Heart left ventricle (tissue), 16 donors: Measurements from ENCODE around the gene PAK4. TPM values are rescaled to one million over a fixed set of nuclear protein-coding genes. Genes with fewer than 3 reads are reported as not detected.

Experiments used
- ATAC-seq, 4 donors: fragments of 200-7000 bp; cut with Tn5 transposase; one replicate each; pipeline ENCODE4 v1.9.1; 2020 to 2022; ENCODE audit warnings: moderate library complexity in 4 of 4, mild to moderate bottlenecking in 3 of 4, moderate number of reproducible peaks in 1 of 4
- DNase-seq, 5 donors: peaks; one replicate each; pipeline ENCODE4 v3.0.0-alpha.2; 2020
- H3K27ac ChIP-seq, 12 donors: fragments of 200-600 bp; sonication (generic) in 4 of 12; one replicate each; pipeline versions ENCODE4 v1.5.0 to v1.8.0; 2016 to 2022; ENCODE audit warnings: mild to moderate bottlenecking in 2 of 12
- H3K27me3 ChIP-seq, 9 donors: fragments of 200-600 bp; sonication (generic) in 2 of 9; one replicate each; pipeline versions ENCODE4 v1.5.1 to v1.8.0; 2016 to 2022; ENCODE audit warnings: mild to moderate bottlenecking in 3 of 9
- H3K36me3 ChIP-seq, 9 donors: fragments of 200-600 bp; sonication (generic) in 2 of 9; one replicate each; pipeline versions ENCODE4 v1.5.0 to v1.8.0; 2018 to 2022; ENCODE audit warnings: mild to moderate bottlenecking in 2 of 9
- H3K4me1 ChIP-seq, 12 donors: fragments of 200-600 bp; sonication (generic) in 4 of 12; one replicate each; pipeline versions ENCODE4 v1.5.0 to v1.8.0; 2016 to 2022; ENCODE audit warnings: mild to moderate bottlenecking in 3 of 12
- H3K4me3 ChIP-seq, 12 donors: fragments of 200-600 bp; sonication (generic) in 4 of 12; one replicate each; pipeline versions ENCODE4 v1.5.0 to v1.8.0; 2017 to 2022; ENCODE audit warnings: mild to moderate bottlenecking in 9 of 12, moderate library complexity in 4 of 12
- H3K9me3 ChIP-seq, 12 donors: fragments of 200-600 bp; sonication (generic) in 4 of 12; one replicate each; pipeline versions ENCODE4 v1.5.0 to v1.8.0; 2016 to 2022; ENCODE audit warnings: mild to moderate bottlenecking in 1 of 12
- CTCF ChIP-seq, 12 donors: fragments of 200-600 bp; sonication (generic) in 4 of 12; IDR thresholded peaks; one replicate each; pipeline versions ENCODE4 v1.5.0 to v1.8.0; 2018 to 2022; ENCODE audit warnings: antibody characterized with exemption in 12 of 12, mild to moderate bottlenecking in 5 of 12
- POLR2A ChIP-seq, 2 donors: fragments of 450-650 bp; IDR thresholded peaks; one replicate each; pipeline ENCODE4 v1.6.1; 2017; ENCODE audit warnings: antibody characterized with exemption in 2 of 2, mild to moderate bottlenecking in 2 of 2, moderate library complexity in 2 of 2
- WGBS, 4 donors: extraction: QIAGEN DNeasy Blood & Tissue Kit in 2 of 4; methylation state at CpG; one replicate each; pipeline versions ENCODE4 v1.1.5 to v1.1.7; 2013 to 2018; 5-methylcytosine and 5-hydroxymethylcytosine counted together
- intact Hi-C, 10 donors: fragments of 100-400 bp; cut with DNase I; formaldehyde crosslinking; loops; one replicate each; pipeline versions ENCODE4 v1.11.1 to v1.14.2; 2022
- polyA plus RNA-seq, 2 donors: library from polyadenylated mRNA; stranded (reverse); fragments of 200-250 nt; gene quantifications; one replicate each; pipeline ENCODE4 v1.2.3, GENCODE V29; 2013
- total RNA-seq, 9 donors: library from RNA; depleted of rRNA in 2 of 9; stranded (reverse); fragments of >200 nt in 2 of 9; fragmentation: NEBNext Ultra II Directional in 3 of 9; extraction: Animal tissue kit (Norgen Biotek cat#: 25700) in 3 of 9; gene quantifications; one replicate each; pipeline versions ENCODE4 v1.1.0 to v1.2.4, GENCODE V29; 2016 to 2023
- donor health status: ischemic (EF 13 %, LVEDD 7.1; RV severe dilation, severe dysfunction).
- donor health status: healthy with polysubstance abuse.
- donor health status: DM: no; HTN: yes; CAD: no.
- donor health status: DM: no; HTN: no; CAD: no.
- donor health status: ischemic (EF 25% LVEDD 6.9; RV normal size, moderate dysfunction).
- donor health status: ischemic (EF 25% LVEDD 5.7; RV mildly dilated, moderate dysfunction).
- donor health status: healthy.
- donor health status: DM: yes; HTN: yes; CAD: no.
- donor health status: ischemic (EF 35%, LVEDD 5.7; RV mildly dilated, moderate dysfunction).
- donor health status: nonischemic (EF 11% LVEDD 7.7; RV severe dilation, severe dysfunction).
- donor health status: DM: yes; HTN: yes; CAD: no.
- donor health status: PGD.
- donor health status: ischemic (EF 29% LVEDD 5.4; RV normal size, mild dysfunction).
- donor health status: nonischemic (EF 23%, LVEDD 6.1; RV moderate dilation, normal function).

Gene PAK4
- total and polyA plus RNA-seq, 11 donors, result 9.5 to 25.8 (median 16.2) TPM

GRCh38 chr19:39223703-39224279, 98.2 kb downstream of the PAK4 start:
- DNase-seq (no peak), ATAC-seq (no peak)
- peaks cover 0 to 70% (median 9%) of the 10 kb centered on the region in 9 donors for H3K27me3 ChIP-seq
- H3K36me3 ChIP-seq, result no peaks in the 10 kb centered on the region
- WGBS, 4 donors, result 16 to 21% (median 18%) methylated on average over 4 of the region's 4 CpGs
- H3K4me3 ChIP-seq, result no peak overlapping the region
- no peaks in the 10 kb centered on the region for H3K9me3 ChIP-seq
- H3K27ac ChIP-seq, result no peak overlapping the region
- TF ChIP-seq CTCF (IDR thresholded peaks at IDR 0.05), result no peak
- no peak for TF ChIP-seq POLR2A (IDR thresholded peaks at IDR 0.05)
- intact Hi-C loops, result no loop called here
- no peaks in the 10 kb centered on the region for H3K4me1 ChIP-seq

- no peak overlapping the region for H3K27ac ChIP-seq
- no peak overlapping the region for H3K4me3 ChIP-seq
- no peaks in the 10 kb centered on the region for H3K4me1 ChIP-seq
- H3K9me3 ChIP-seq, result no peaks in the 10 kb centered on the region
- WGBS, 4 donors, result 9 to 33% (median 23%) methylated on average over 3 of the region's 3 CpGs
- no peak for TF ChIP-seq POLR2A (IDR thresholded peaks at IDR 0.05)
- no peak for TF ChIP-seq CTCF (IDR thresholded peaks at IDR 0.05)
- intact Hi-C loops, result no loop called here
- DNase-seq (no peak), ATAC-seq (no peak)
- H3K36me3 ChIP-seq, result no peaks in the 10 kb centered on the region
- peaks cover 0 to 63% (median 8%) of the 10 kb centered on the region in 9 donors for H3K27me3 ChIP-seq
Measured at GRCh38 chr19:39224910-39225309, 99.3 kb downstream of the PAK4 start.

Other genes with a start within 250 kb of the PAK4 start
- 1 to 10 TPM; 1.6 to 5.7 (median 3.3) TPM for gene RINL, start 247.5 kb upstream of the PAK4 start, total RNA-seq
- gene RINL, start 247.5 kb upstream of the PAK4 start, polyA plus RNA-seq, result 10 to 100 TPM in 1 of 2 donors, 1 to 10 TPM in 1; 5.6 to 11.3 TPM
- gene SIRT2, start 226.2 kb upstream of the PAK4 start, total RNA-seq, result 100 to 1,000 TPM in 2 of 9 donors, 10 to 100 TPM in 7; 58.3 to 158 (median 62.4) TPM
- 100 to 1,000 TPM in 1 of 2 donors, 10 to 100 TPM in 1; 51.0 to 104 TPM for gene SIRT2, start 226.2 kb upstream of the PAK4 start, polyA plus RNA-seq
- 10 to 100 TPM; 17.2 to 38.6 (median 22.2) TPM for gene NFKBIB, start 225.8 kb upstream of the PAK4 start, total RNA-seq
- 10 to 100 TPM; 35.0 to 90.4 TPM for gene NFKBIB, start 225.8 kb upstream of the PAK4 start, polyA plus RNA-seq
- gene CCER2, start 213.6 kb upstream of the PAK4 start, total RNA-seq, result under 1 TPM in 2 of 9 donors, not detected in 7; 0.35 to 0.58 TPM
- under 1 TPM in 1 of 2 donors, not detected in 1; 0.42 TPM for gene CCER2, start 213.6 kb upstream of the PAK4 start, polyA plus RNA-seq
- gene SARS2, start 195.0 kb upstream of the PAK4 start, total RNA-seq, result 10 to 100 TPM in 8 of 9 donors, 1 to 10 TPM in 1; 9.0 to 29.1 (median 16.7) TPM
- gene SARS2, start 195.0 kb upstream of the PAK4 start, polyA plus RNA-seq, result 10 to 100 TPM in 1 of 2 donors, 1 to 10 TPM in 1; 10.0 to 26.4 TPM
- 10 to 100 TPM; 45.7 to 67.9 (median 52.6) TPM for gene MRPS12, start 194.8 kb upstream of the PAK4 start, total RNA-seq
- gene MRPS12, start 194.8 kb upstream of the PAK4 start, polyA plus RNA-seq, result 100 to 1,000 TPM in 1 of 2 donors, 10 to 100 TPM in 1; 54.4 to 115 TPM
- 1 to 10 TPM; 1.4 to 4.9 (median 2.5) TPM for gene FBXO17, start 150.0 kb upstream of the PAK4 start, total RNA-seq
- gene FBXO17, start 150.0 kb upstream of the PAK4 start, polyA plus RNA-seq, result 1 to 10 TPM; 1.2 to 2.4 TPM
- 10 to 100 TPM in 7 of 9 donors, 1 to 10 TPM in 2; 4.2 to 38.3 (median 23.2) TPM for gene FBXO27, start 93.2 kb upstream of the PAK4 start, total RNA-seq
- 1 to 10 TPM; 4.0 to 8.6 TPM for gene FBXO27, start 93.2 kb upstream of the PAK4 start, polyA plus RNA-seq
- not detected for gene ACP7, start 41.4 kb upstream of the PAK4 start, total RNA-seq
- gene ACP7, start 41.4 kb upstream of the PAK4 start, polyA plus RNA-seq, result not detected
- gene NCCRP1, start 71.2 kb downstream of the PAK4 start, total RNA-seq, result under 1 TPM in 1 of 9 donors, not detected in 8; 0.16 TPM
- not detected for gene NCCRP1, start 71.2 kb downstream of the PAK4 start, polyA plus RNA-seq
- under 1 TPM in 1 of 9 donors, not detected in 8; 0.77 TPM for gene SYCN, start 78.5 kb downstream of the PAK4 start, total RNA-seq
- gene SYCN, start 78.5 kb downstream of the PAK4 start, polyA plus RNA-seq, result not detected
- not detected for gene IFNL3, start 119.2 kb downstream of the PAK4 start, total RNA-seq
- not detected for gene IFNL3, start 119.2 kb downstream of the PAK4 start, polyA plus RNA-seq
- not detected for gene IFNL4, start 123.1 kb downstream of the PAK4 start, total RNA-seq
- gene IFNL4, start 123.1 kb downstream of the PAK4 start, polyA plus RNA-seq, result not detected
- gene IFNL2, start 142.6 kb downstream of the PAK4 start, total RNA-seq, result not detected
- not detected for gene IFNL2, start 142.6 kb downstream of the PAK4 start, polyA plus RNA-seq
- gene IFNL1, start 170.6 kb downstream of the PAK4 start, total RNA-seq, result not detected
- gene IFNL1, start 170.6 kb downstream of the PAK4 start, polyA plus RNA-seq, result not detected
- under 1 TPM in 8 of 9 donors, not detected in 1; 0.09 to 0.50 (median 0.28) TPM for gene LRFN1, start 195.1 kb downstream of the PAK4 start, total RNA-seq
- under 1 TPM; 0.14 to 0.34 TPM for gene LRFN1, start 195.1 kb downstream of the PAK4 start, polyA plus RNA-seq
- 10 to 100 TPM in 8 of 9 donors, 1 to 10 TPM in 1; 6.4 to 93.3 (median 10.8) TPM for gene GMFG, start 210.3 kb downstream of the PAK4 start, total RNA-seq
- 10 to 100 TPM; 16.8 to 18.7 TPM for gene GMFG, start 210.3 kb downstream of the PAK4 start, polyA plus RNA-seq
- gene SAMD4B, start 216.6 kb downstream of the PAK4 start, total RNA-seq, result 100 to 1,000 TPM in 1 of 9 donors, 10 to 100 TPM in 8; 34.9 to 101 (median 52.3) TPM
- gene SAMD4B, start 216.6 kb downstream of the PAK4 start, polyA plus RNA-seq, result 10 to 100 TPM; 62.1 to 78.6 TPM